HG02571 (cell line): ENCODE results near the gene THUMPD1.
"Not testable (repeated sequence)": the region's sequence is repeated elsewhere in the genome, so short reads cannot be mapped to it uniquely, and the experiment has no call there.

Experiments
- ATAC-seq: cut with Tn5 transposase; IDR thresholded peaks from one replicate; pipeline ENCODE4 v1.9.1; 2021; ENCODE audit warnings: mild to moderate bottlenecking, moderate library complexity; ENCODE audit not compliant: unreplicated experiment

THUMPD1 gene

DNA sequence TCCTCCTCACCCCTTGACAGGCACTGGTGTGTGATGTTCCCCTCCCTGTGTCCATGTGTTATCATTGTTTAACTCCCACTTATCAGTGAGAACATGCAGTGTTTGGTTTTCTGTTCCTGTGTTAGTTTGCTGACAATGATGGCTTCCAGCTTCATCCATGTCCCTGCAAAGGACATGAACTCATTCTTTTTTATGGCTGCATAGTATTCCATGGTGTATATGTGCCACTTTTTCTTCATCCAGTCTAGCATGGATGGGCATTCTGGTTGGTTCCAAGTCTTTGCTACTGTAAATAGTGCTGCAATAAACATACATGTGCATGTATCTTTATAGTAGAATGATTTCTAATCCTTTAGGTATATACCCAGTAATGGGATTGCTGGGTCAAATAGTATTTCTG, 39.9 kb downstream of the THUMPD1 start:
- not testable (repeated sequence) for ATAC-seq

DNA sequence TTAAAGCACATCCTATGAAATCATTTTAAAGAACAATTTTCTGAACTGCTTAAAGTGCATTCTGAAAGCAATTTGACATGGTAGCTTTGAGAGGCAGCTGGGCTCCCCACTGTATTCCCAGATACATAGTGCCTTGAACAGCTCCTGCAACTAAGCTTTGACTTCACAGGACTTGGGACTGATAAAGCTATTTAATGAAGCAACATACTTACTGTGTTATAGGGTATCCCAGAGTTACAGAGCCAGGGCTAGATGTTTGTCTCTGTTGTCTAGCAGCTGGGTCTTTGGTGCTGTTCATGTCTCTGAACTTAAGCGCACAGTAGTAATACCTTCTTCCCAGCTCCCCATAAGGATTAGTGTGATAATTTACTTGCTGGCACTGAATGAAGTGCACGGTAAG, 45.0 kb downstream of the THUMPD1 start:
- ATAC-seq = no peak

- no peak for ATAC-seq
Observed at GRCh38 chr16:20695024-20695423, 46.6 kb downstream of the THUMPD1 start.

DNA sequence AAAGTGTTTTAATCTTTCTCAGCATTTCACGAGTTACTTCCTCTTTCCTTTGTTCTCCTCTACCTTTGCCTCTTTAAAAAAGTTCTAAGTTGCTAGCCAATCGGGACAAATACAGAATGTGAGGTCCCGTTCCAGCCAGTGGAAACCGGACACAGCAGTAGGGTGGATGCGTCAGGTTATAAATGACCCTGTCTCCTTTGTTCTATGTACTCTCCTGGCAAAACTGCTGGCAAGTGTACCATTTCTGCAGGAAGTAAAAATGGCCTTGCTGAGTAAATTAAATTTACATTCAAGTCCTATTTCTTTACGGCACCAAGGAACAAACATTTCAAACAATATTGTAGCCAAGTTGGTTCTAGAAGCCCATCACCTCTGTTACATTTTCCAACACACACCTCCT, 47.5 kb downstream of the THUMPD1 start:
- not testable (repeated sequence) for ATAC-seq

DNA sequence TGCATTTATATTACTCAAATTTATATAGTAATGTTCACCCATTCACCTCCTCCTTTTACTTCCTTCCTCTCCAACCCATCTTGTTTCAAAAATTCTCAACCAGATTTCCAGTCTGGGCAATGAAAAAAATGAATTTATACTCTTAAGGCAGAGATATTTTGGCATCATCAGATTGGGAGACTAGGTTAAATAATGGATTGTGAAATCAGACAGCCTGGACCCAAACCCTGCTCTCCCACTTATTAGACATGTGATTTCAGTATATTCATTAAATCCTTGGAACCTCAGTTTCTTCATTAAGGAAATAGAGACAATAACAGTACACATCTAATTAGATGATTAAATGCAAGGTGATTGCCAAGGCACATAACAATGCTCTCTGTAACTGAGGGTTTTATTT, 52.0 kb downstream of the THUMPD1 start:
- no peak for ATAC-seq

DNA sequence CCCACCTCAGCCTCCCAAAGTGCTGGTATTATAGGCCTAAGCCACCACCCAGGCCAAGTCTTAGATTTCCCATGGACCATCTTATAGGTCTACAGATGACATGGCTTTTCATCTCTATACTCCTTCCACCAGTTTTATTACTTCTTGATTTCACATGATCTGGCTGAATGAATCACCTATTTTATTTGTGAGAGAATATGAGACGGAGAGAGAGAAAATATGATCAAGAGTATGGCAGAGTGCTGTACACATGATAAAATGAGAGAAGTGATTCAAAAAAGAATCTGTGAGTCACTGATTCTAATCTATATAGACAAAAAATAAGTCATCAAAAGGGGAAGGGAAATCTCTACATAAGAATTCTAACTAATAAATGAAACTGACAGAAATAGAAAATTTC, 57.8 kb downstream of the THUMPD1 start:
- ATAC-seq = no peak
